HG02571 (cell line): ENCODE measurements around the gene NFKBIB.

Experiments
- ATAC-seq: cut with Tn5 transposase; IDR thresholded peaks from one replicate; pipeline ENCODE4 v1.9.1; 2021; ENCODE audit warnings: mild to moderate bottlenecking, moderate library complexity; ENCODE audit not compliant: unreplicated experiment

NFKBIB gene

GRCh38 chr19:38953677-38954076 is 53.9 kb downstream of the NFKBIB start:
- no peak for ATAC-seq

- ATAC-seq: no peak
Observed at GRCh38 chr19:38956264-38956663, 56.5 kb downstream of the NFKBIB start.

- no peak for ATAC-seq
Observed at GRCh38 chr19:38958301-38958700, 58.5 kb downstream of the NFKBIB start.
